ENCODE measurements around the gene ZNF423. TPM values are rescaled to one million over a fixed set of nuclear protein-coding genes. Genes with fewer than 3 reads are reported as not detected.

The ZNF423 gene
- total RNA-seq, 1 experiment from 2014 or later, result not detected

GRCh38 chr16:49631187-49632041, 224.5 kb downstream of the ZNF423 start:
- Mint-ChIP-seq H3K36me3 (ENCODE audit: insufficient read depth, unreplicated experiment) (no peaks in the 10 kb centered on the region), H3K27me3 (ENCODE audit: unreplicated experiment) (peaks cover 33% of the 10 kb centered on the region), H3K9me3 (ENCODE audit: low read depth, unreplicated experiment) (no peaks in the 10 kb centered on the region), H3K4me3 (ENCODE audit: low read depth, unreplicated experiment) (no peak overlapping the region), H3K4me1 (ENCODE audit: low read depth, unreplicated experiment) (no peaks in the 10 kb centered on the region), H3K27ac (ENCODE audit: unreplicated experiment) (no peak overlapping the region)
- BruUV-seq (replicated peaks), result no TSS peak
- DNase-seq, result no peak
- TF ChIP-seq CTCF (IDR thresholded peaks at IDR 0.05; ENCODE audit: unreplicated experiment), result no peak
- intact Hi-C loops (cut with micrococcal nuclease; ENCODE audit: unreplicated experiment), result no loop called here
- CTCF ChIA-PET, result interaction anchor here (0.6 kb wide), 1 partner anchor 113 kb away, joined by 7 read pairs; no protein-coding TSS in a partner anchor

- DNase-seq, result no peak
- Mint-ChIP-seq H3K4me1 (ENCODE audit: low read depth, unreplicated experiment) (no peaks in the 10 kb centered on the region), H3K36me3 (ENCODE audit: insufficient read depth, unreplicated experiment) (no peaks in the 10 kb centered on the region), H3K27me3 (ENCODE audit: unreplicated experiment) (peaks cover 33% of the 10 kb centered on the region), H3K4me3 (ENCODE audit: low read depth, unreplicated experiment) (no peak overlapping the region), H3K27ac (ENCODE audit: unreplicated experiment) (no peak overlapping the region), H3K9me3 (ENCODE audit: low read depth, unreplicated experiment) (no peaks in the 10 kb centered on the region)
- TF ChIP-seq CTCF (IDR thresholded peaks at IDR 0.05; ENCODE audit: unreplicated experiment), result no peak
- intact Hi-C loops (cut with micrococcal nuclease; ENCODE audit: unreplicated experiment), result no loop called here
- BruUV-seq (replicated peaks), result no TSS peak
- CTCF ChIA-PET, result no interaction called here
Measured at GRCh38 chr16:49630783-49631182, 225.1 kb downstream of the ZNF423 start.

GRCh38 chr16:49629851-49630250, 226.1 kb downstream of the ZNF423 start:
- no peak overlapping the region for H3K27ac Mint-ChIP-seq (ENCODE audit: unreplicated experiment)
- H3K4me3 Mint-ChIP-seq (ENCODE audit: low read depth, unreplicated experiment), result no peak overlapping the region
- H3K9me3 Mint-ChIP-seq (ENCODE audit: low read depth, unreplicated experiment), result no peaks in the 10 kb centered on the region
- no peak for TF ChIP-seq CTCF (IDR thresholded peaks at IDR 0.05; ENCODE audit: unreplicated experiment)
- no TSS peak for BruUV-seq (replicated peaks)
- no peaks in the 10 kb centered on the region for H3K36me3 Mint-ChIP-seq (ENCODE audit: insufficient read depth, unreplicated experiment)
- no peaks in the 10 kb centered on the region for H3K4me1 Mint-ChIP-seq (ENCODE audit: low read depth, unreplicated experiment)
- intact Hi-C loops (cut with micrococcal nuclease; ENCODE audit: unreplicated experiment), result no loop called here
- CTCF ChIA-PET, result no interaction called here
- DNase-seq, result no peak
- peaks cover 31% of the 10 kb centered on the region for H3K27me3 Mint-ChIP-seq (ENCODE audit: unreplicated experiment)

- H3K27ac Mint-ChIP-seq (ENCODE audit: unreplicated experiment), result no peak overlapping the region
- no peak for DNase-seq
- intact Hi-C loops (cut with micrococcal nuclease; ENCODE audit: unreplicated experiment), result no loop called here
- H3K9me3 Mint-ChIP-seq (ENCODE audit: low read depth, unreplicated experiment), result no peaks in the 10 kb centered on the region
- no peak overlapping the region for H3K4me3 Mint-ChIP-seq (ENCODE audit: low read depth, unreplicated experiment)
- H3K27me3 Mint-ChIP-seq (ENCODE audit: unreplicated experiment), result peaks cover 19% of the 10 kb centered on the region
- no TSS peak for BruUV-seq (replicated peaks)
- CTCF ChIA-PET, result no interaction called here
- TF ChIP-seq CTCF (IDR thresholded peaks at IDR 0.05; ENCODE audit: unreplicated experiment), result no peak
- no peaks in the 10 kb centered on the region for H3K36me3 Mint-ChIP-seq (ENCODE audit: insufficient read depth, unreplicated experiment)
- no peaks in the 10 kb centered on the region for H3K4me1 Mint-ChIP-seq (ENCODE audit: low read depth, unreplicated experiment)
Measured at GRCh38 chr16:49628148-49628547, 227.8 kb downstream of the ZNF423 start.

All from Calu3 (cell line).